ENCODE measurements around the gene ZDHHC21. TPM values are rescaled to one million over a fixed set of nuclear protein-coding genes. Genes with fewer than 3 reads are reported as not detected.

Gene ZDHHC21
- total RNA-seq, 2 experiments from 2014 or later = 6.0 to 7.3 TPM

DNA sequence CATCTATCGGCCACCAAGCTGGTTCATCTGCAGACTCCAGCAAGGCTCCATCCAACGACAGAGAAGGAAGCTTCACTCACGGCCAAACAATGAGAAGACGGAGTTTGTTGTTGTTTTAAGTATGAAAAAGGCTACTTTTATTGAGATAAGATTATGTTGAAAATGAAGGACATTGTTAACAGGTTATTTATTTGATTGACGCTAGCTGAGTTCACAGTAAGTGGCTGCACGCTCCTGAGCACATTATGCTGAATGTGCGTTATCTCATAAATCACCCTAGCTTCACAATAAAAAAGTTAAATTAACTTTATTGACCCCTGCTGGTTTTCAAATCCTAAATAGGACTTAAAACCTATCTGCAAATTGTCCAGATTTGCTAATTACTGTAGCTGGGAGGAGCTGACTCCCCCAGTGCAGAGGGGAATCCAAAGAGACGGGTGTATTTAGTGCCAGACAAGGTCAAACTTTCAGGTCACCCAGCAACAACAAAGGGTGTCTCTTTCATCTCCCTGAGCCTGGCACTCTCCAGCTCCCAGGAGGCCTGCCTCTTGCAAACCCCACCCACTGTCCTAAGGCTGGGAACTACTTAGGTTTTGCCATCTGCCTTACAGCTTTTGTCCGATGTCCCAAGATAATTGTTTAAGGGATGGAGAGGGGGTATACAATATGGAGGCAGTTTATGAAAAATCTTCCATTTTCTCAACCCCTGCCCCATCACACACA, 129.2 kb downstream of the ZDHHC21 start:
- DNase-seq (no peak), ATAC-seq (ENCODE audit: low read depth) (no peak)
- Mint-ChIP-seq H3K36me3 (no peaks in the 10 kb centered on the region), H3K9me3 (peaks cover 13% of the 10 kb centered on the region), H3K27ac (no peak overlapping the region), H3K4me1 (peaks cover 2% of the 10 kb centered on the region), H3K27me3 (peaks cover 7% of the 10 kb centered on the region), H3K4me3 (no peak overlapping the region)
- POLR2A ChIA-PET = no interaction called here

DNA sequence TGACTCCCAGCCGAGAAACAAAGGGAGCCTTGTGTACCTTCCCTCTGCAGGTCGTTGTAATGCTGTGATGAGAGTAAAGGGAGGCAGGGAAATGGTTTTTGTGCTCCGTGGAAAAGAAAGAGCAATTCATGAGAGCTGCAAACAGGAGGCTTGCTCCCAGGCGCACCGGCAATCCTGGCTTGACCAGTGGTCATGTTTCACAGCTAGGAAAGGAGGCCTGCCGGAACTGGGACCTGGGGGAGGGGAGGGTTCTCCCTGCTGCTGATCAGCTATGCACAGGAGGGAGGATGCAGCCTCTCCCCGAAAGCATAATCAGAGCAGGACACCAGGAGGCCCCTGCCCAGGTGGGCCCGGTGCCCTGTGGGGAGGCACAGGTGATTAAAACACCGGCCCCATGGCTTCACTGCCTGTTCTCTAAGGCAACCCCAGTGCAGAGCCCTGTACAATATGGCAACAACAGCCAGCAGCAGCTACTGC, 131.3 kb downstream of the ZDHHC21 start:
- POLR2A ChIA-PET = no interaction called here
- Mint-ChIP-seq H3K27ac (no peak overlapping the region), H3K4me3 (no peak overlapping the region), H3K27me3 (peaks cover 7% of the 10 kb centered on the region), H3K4me1 (peaks cover 2% of the 10 kb centered on the region), H3K36me3 (no peaks in the 10 kb centered on the region), H3K9me3 (peaks cover 13% of the 10 kb centered on the region)
- DNase-seq = no peak
- ATAC-seq (ENCODE audit: low read depth) = no peak

Other genes starting within 250 kb of the ZDHHC21 start
- not detected for gene CER1, start 29.3 kb upstream of the ZDHHC21 start, total RNA-seq
- gene FREM1, start 217.0 kb upstream of the ZDHHC21 start, total RNA-seq = not detected